HepG2 (cell line): ENCODE measurements around the gene SRF. TPM values are rescaled to one million over a fixed set of nuclear protein-coding genes. Genes with fewer than 3 reads are reported as not detected.
A peak's percentile ranks its signal among the peaks of the same experiment; 100 is the strongest.

Experiments
- BRCA1 ChIP-seq: sonication (generic); formaldehyde crosslinking; IDR thresholded peaks from 2 replicates; pipeline ENCODE4 v1.4.0; 2020; ENCODE audit warnings: missing genetic modification reagents
- CHCHD3 ChIP-seq: sonication (generic); formaldehyde crosslinking; IDR thresholded peaks from 2 replicates; pipeline ENCODE4 v1.8.0; 2022; ENCODE audit warnings: mild to moderate bottlenecking, missing genetic modification reagents, moderate library complexity
- FOXM1 ChIP-seq: sonication (generic); formaldehyde crosslinking; IDR thresholded peaks from 2 replicates; pipeline ENCODE4 v1.5.0; 2020; ENCODE audit warnings: missing genetic modification reagents
- HMG20B ChIP-seq: conservative IDR thresholded peaks from 2 replicates; pipeline ENCODE4 v1.6.1; 2016; ENCODE audit warnings: missing genetic modification reagents, missing compliant biosample characterization
- MED13 ChIP-seq: sonication (generic); formaldehyde crosslinking; IDR thresholded peaks from 2 replicates; pipeline ENCODE4 v1.5.0; 2020; ENCODE audit warnings: missing genetic modification reagents
- MEIS1 ChIP-seq: sonication (generic); formaldehyde crosslinking; IDR thresholded peaks from 2 replicates; pipeline ENCODE4 v1.9.0; 2021; ENCODE audit warnings: mild to moderate bottlenecking, missing genetic modification reagents, moderate library complexity, borderline replicate concordance
- NR3C1 ChIP-seq: sonication (generic); formaldehyde crosslinking; IDR thresholded peaks from 2 replicates; pipeline ENCODE4 v1.4.0; 2020; ENCODE audit warnings: missing genetic modification reagents
- PAX8 ChIP-seq: sonication (generic); formaldehyde crosslinking; IDR thresholded peaks from 2 replicates; pipeline ENCODE4 v1.8.0; 2022; ENCODE audit warnings: mild to moderate bottlenecking, missing genetic modification reagents, borderline replicate concordance
- PHF8 ChIP-seq: sonication (generic); formaldehyde crosslinking; IDR thresholded peaks from 2 replicates; pipeline ENCODE4 v1.5.0; 2020; ENCODE audit warnings: missing genetic modification reagents
- SKI ChIP-seq: fragments of 450-650 bp; IDR thresholded peaks from one replicate; pipeline ENCODE4 v1.6.1; 2018; ENCODE audit warnings: mild to moderate bottlenecking; ENCODE audit not compliant: partially characterized antibody
- TEAD3 ChIP-seq: optimal IDR thresholded peaks from 2 replicates; pipeline ENCODE3; 2016; ENCODE audit warnings: borderline replicate concordance
- U2AF1 ChIP-seq: fragments of 200-400 bp; formaldehyde crosslinking; optimal IDR thresholded peaks from 2 replicates; pipeline ENCODE3; 2017; ENCODE audit warnings: mild to moderate bottlenecking, low read depth, low read length
- ZNF10 ChIP-seq: sonication (generic); formaldehyde crosslinking; IDR thresholded peaks from 2 replicates; pipeline ENCODE4 v1.4.0; 2020; ENCODE audit warnings: mild to moderate bottlenecking, low read depth, missing genetic modification reagents, borderline replicate concordance
- ZNF30 ChIP-seq: sonication (generic); formaldehyde crosslinking; IDR thresholded peaks from 2 replicates; pipeline ENCODE4 v1.5.0; 2020; ENCODE audit warnings: mild to moderate bottlenecking, missing genetic modification reagents
- ZNF598 ChIP-seq: sonication (generic); formaldehyde crosslinking; IDR thresholded peaks from 2 replicates; pipeline ENCODE4 v1.5.1; 2020; ENCODE audit warnings: mild to moderate bottlenecking, missing genetic modification reagents, borderline replicate concordance
- polyA plus RNA-seq, 8 experiments: library from polyadenylated mRNA; depleted of rRNA in 3 of 8; stranded (reverse) in 7 of 8; unstranded in 1 of 8; fragments of >200 nt; fragmentation: Illumina TruSeq in 4 of 8; extraction: Trizol in 4 of 8; gene quantifications; 2 replicates each; pipeline versions ENCODE4 v1.2.1 to v1.2.3, GENCODE V29; 2011 to 2016; ENCODE audit warnings: low read depth in 4 of 8, missing spikeins in 1 of 8, mixed read lengths in 1 of 8; ENCODE audit not compliant: insufficient read depth in 1 of 8
- total RNA-seq, 5 experiments: library from RNA; depleted of rRNA; stranded (reverse); fragments of >200 nt; fragmentation: Illumina TruSeq; extraction: Trizol; gene quantifications; 2 replicates each; pipeline ENCODE4 v1.2.3, GENCODE V29; 2016; ENCODE audit warnings: low read depth in 1 of 5
- TF ChIP-seq, protein P1 (sequence below): sonication (generic); formaldehyde crosslinking; IDR thresholded peaks from 2 replicates; pipeline ENCODE4 v1.5.1; 2020; ENCODE audit warnings: mild to moderate bottlenecking, missing genetic modification reagents
- TF ChIP-seq, protein P2 (sequence below): sonication (generic); formaldehyde crosslinking; IDR thresholded peaks from 2 replicates; pipeline ENCODE4 v1.5.1; 2020; ENCODE audit warnings: missing genetic modification reagents, mild to moderate bottlenecking, borderline replicate concordance
- TF ChIP-seq, protein P3 (sequence below): sonication (generic); formaldehyde crosslinking; IDR thresholded peaks from 2 replicates; pipeline ENCODE4 v1.8.1; 2023; ENCODE audit warnings: mild to moderate bottlenecking, missing genetic modification reagents

The SRF gene
- total and polyA plus RNA-seq, 2 of the 13 experiments (the other 11 are each of a cell fraction or from before 2014, with no cell fraction given), result 25.5 to 44.1 TPM

DNA sequence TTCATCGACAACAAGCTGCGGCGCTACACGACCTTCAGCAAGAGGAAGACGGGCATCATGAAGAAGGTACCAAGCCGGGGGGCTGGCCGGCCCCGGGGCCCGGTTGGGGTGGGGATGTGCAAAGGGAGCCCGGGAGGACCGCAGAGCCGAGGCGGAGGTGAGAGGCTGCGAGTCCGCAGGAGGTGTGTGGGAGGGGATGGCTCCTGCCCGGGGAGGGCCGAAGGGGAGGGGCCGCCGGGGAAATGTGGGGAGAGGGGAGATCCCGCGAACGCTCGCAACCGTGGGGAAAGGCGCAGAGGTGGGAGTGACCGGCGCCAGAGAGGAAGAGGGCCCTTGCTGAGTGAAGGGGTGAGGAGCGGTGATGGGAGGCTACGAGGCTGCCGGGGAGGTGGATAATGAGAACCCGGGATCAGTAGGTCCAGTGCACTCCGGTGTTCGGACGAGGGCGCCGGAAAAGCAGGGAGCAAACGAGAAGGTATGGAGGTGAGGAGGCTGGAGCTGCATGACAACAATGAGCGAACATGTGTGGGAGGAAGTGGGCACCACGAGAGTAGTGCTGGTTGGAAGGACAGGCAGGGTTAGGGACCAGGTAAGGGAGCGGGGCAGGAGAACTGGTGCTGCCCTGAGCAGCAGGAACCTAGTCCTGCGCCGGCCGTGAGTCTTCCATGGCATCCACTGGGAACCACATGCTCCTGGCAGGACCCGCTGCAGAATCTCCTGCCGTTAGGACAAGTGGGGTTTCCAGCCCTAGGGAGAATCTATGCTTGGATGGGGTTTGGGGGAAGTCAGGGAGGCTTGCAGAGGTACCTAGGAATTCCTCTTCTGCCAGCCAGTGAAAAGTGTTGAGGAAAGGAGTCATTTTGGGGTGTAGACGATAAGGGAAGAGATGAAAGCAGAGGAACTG is 1.3 kb downstream of the SRF start (continued):
- no peak for TF ChIP-seq CHCHD3 (CRISPR knock-in tag)
- TF ChIP-seq FOXM1 (CRISPR knock-in tag), result 0 out of 2 replicates have a peak, but pooled peaks have one; percentile 65
- TF ChIP-seq MEIS1 (CRISPR knock-in tag), result no peak
- TF ChIP-seq, protein P1, sequence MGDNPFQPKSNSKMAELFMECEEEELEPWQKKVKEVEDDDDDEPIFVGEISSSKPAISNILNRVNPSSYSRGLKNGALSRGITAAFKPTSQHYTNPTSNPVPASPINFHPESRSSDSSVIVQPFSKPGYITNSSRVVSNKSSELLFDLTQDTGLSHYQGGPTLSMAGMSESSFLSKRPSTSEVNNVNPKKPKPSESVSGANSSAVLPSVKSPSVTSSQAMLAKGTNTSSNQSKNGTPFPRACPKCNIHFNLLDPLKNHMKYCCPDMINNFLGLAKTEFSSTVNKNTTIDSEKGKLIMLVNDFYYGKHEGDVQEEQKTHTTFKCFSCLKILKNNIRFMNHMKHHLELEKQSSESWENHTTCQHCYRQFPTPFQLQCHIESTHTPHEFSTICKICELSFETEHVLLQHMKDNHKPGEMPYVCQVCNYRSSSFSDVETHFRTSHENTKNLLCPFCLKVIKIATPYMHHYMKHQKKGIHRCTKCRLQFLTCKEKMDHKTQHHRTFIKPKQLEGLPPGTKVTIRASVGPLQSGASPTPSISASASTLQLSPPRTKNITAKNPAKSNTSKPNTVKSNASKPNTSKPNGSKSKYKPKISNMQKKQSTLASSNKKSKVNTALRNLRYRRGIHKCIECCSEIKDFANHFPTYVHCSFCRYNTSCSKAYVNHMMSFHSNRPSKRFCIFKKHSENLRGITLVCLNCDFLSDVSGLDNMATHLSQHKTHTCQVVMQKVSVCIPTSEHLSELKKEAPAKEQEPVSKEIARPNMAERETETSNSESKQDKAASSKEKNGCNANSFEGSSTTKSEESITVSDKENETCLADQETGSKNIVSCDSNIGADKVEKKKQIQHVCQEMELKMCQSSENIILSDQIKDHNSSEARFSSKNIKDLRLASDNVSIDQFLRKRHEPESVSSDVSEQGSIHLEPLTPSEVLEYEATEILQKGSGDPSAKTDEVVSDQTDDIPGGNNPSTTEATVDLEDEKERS (CRISPR knock-in tag), result no peak
- no peak for TF ChIP-seq ZNF10
- no peak for TF ChIP-seq BRCA1 (CRISPR knock-in tag)
- TF ChIP-seq HMG20B (CRISPR knock-in tag), result no peak
- TF ChIP-seq, protein P2, sequence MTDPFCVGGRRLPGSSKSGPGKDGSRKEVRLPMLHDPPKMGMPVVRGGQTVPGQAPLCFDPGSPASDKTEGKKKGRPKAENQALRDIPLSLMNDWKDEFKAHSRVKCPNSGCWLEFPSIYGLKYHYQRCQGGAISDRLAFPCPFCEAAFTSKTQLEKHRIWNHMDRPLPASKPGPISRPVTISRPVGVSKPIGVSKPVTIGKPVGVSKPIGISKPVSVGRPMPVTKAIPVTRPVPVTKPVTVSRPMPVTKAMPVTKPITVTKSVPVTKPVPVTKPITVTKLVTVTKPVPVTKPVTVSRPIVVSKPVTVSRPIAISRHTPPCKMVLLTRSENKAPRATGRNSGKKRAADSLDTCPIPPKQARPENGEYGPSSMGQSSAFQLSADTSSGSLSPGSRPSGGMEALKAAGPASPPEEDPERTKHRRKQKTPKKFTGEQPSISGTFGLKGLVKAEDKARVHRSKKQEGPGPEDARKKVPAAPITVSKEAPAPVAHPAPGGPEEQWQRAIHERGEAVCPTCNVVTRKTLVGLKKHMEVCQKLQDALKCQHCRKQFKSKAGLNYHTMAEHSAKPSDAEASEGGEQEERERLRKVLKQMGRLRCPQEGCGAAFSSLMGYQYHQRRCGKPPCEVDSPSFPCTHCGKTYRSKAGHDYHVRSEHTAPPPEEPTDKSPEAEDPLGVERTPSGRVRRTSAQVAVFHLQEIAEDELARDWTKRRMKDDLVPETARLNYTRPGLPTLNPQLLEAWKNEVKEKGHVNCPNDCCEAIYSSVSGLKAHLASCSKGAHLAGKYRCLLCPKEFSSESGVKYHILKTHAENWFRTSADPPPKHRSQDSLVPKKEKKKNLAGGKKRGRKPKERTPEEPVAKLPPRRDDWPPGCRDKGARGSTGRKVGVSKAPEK (CRISPR knock-in tag), result 0 out of 2 replicates have a peak, but pooled peaks have one; percentile 51
- no peak; the same call in 1 of the 2 replicates for TF ChIP-seq PAX8 (CRISPR knock-in tag)
- TF ChIP-seq U2AF1, result no peak
- no peak for TF ChIP-seq MED13 (CRISPR knock-in tag)
- TF ChIP-seq ZNF30, result 0 out of 2 replicates have a peak, but pooled peaks have one; percentile 42
- no peak for TF ChIP-seq ZNF598 (CRISPR knock-in tag)
- TF ChIP-seq, protein P3, sequence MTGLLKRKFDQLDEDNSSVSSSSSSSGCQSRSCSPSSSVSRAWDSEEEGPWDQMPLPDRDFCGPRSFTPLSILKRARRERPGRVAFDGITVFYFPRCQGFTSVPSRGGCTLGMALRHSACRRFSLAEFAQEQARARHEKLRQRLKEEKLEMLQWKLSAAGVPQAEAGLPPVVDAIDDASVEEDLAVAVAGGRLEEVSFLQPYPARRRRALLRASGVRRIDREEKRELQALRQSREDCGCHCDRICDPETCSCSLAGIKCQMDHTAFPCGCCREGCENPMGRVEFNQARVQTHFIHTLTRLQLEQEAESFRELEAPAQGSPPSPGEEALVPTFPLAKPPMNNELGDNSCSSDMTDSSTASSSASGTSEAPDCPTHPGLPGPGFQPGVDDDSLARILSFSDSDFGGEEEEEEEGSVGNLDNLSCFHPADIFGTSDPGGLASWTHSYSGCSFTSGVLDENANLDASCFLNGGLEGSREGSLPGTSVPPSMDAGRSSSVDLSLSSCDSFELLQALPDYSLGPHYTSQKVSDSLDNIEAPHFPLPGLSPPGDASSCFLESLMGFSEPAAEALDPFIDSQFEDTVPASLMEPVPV, result no peak; the same call in 1 of the 2 replicates
- TF ChIP-seq PHF8, result no peak; the same call in 1 of the 2 replicates
- no peak for TF ChIP-seq NR3C1 (CRISPR knock-in tag)
- TF ChIP-seq TEAD3 (CRISPR knock-in tag), result peak; percentile 41
- no peak for TF ChIP-seq SKI
